ENCODE measurements around the gene UGDH. TPM values are rescaled to one million over a fixed set of nuclear protein-coding genes. Genes with fewer than 3 reads are reported as not detected.
"Not testable (repeated sequence)": the region's sequence is repeated elsewhere in the genome, so short reads cannot be mapped to it uniquely, and the experiment has no call there.

The UGDH gene
- total RNA-seq, 4 donors from 2014 or later, result 36.4 to 192 (median 48.9) TPM

DNA sequence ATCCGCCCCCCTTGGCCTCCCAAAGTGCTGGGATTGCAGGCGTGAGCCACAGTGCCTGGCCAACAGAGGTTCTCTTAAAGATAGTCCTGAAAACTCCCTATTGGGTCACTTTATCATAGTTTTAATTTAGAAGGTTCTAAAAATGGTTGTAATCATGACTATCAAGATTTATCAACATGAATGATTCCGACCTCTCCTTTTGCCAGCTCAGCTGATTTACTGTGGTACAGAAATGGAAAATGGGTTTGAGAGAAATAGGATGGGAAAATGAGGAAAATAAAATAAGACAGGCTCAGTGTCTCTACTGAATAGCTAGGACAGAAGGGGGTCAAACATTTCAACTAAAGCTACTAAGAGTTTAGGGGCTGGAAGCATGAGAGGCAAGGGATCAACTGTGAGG is 28.2 kb upstream of the UGDH start:
- Histone ChIP-seq H3K36me3 (no peaks in the 10 kb centered on the region), H3K27me3 (no peaks in the 10 kb centered on the region), H3K9me3 (no peaks in the 10 kb centered on the region), H3K4me3 (no peak overlapping the region), H3K27ac (no peak overlapping the region), H3K4me1 (no peaks in the 10 kb centered on the region)
- TF ChIP-seq, protein P1, sequence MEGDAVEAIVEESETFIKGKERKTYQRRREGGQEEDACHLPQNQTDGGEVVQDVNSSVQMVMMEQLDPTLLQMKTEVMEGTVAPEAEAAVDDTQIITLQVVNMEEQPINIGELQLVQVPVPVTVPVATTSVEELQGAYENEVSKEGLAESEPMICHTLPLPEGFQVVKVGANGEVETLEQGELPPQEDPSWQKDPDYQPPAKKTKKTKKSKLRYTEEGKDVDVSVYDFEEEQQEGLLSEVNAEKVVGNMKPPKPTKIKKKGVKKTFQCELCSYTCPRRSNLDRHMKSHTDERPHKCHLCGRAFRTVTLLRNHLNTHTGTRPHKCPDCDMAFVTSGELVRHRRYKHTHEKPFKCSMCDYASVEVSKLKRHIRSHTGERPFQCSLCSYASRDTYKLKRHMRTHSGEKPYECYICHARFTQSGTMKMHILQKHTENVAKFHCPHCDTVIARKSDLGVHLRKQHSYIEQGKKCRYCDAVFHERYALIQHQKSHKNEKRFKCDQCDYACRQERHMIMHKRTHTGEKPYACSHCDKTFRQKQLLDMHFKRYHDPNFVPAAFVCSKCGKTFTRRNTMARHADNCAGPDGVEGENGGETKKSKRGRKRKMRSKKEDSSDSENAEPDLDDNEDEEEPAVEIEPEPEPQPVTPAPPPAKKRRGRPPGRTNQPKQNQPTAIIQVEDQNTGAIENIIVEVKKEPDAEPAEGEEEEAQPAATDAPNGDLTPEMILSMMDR (IDR thresholded peaks at IDR 0.05), result no peak
- TF ChIP-seq POLR2A (IDR thresholded peaks at IDR 0.05), result no peak
- intact Hi-C loops (cut with DNase I; ENCODE audit: low total_unique reads), result no loop called here
- DNase-seq, result no peak

DNA sequence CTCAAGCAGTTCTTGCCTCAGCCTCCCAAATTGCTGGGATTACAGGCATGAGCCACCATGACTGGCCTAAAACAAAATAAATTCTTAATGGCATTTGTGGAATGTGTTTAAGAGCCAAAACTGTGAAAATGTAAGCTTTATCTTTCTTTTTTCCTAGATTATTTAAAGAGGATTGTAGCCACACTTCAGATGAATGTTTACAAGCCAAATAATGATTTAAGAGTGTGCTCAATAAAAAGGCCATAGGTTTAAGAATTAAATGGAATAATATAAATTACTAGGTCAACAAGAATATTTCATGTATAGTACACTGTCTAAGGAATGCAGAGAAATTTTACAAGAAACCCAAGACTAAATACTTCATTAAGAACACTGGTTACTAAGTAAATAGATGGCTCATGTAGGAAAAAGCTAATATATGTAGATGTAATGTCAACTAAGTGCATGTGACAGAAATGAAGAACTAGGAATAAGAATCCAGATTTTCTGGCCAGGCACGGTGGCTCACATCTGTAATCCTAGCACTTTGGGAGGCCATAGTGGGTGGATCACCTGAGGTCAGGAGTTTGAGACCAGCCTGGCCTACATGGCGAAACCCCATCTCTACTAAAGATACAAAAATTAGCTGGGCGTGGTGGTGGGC is 21.3 kb upstream of the UGDH start:
- intact Hi-C loops (cut with DNase I; ENCODE audit: low total_unique reads), result no loop called here
- Histone ChIP-seq H3K9me3 (no peaks in the 10 kb centered on the region), H3K4me1 (no peaks in the 10 kb centered on the region), H3K4me3 (no peak overlapping the region), H3K27ac (no peak overlapping the region), H3K27me3 (no peaks in the 10 kb centered on the region), H3K36me3 (no peaks in the 10 kb centered on the region)
- TF ChIP-seq, protein P1 (IDR thresholded peaks at IDR 0.05), result no peak
- no peak for TF ChIP-seq POLR2A (IDR thresholded peaks at IDR 0.05)
- no peak for DNase-seq

DNA sequence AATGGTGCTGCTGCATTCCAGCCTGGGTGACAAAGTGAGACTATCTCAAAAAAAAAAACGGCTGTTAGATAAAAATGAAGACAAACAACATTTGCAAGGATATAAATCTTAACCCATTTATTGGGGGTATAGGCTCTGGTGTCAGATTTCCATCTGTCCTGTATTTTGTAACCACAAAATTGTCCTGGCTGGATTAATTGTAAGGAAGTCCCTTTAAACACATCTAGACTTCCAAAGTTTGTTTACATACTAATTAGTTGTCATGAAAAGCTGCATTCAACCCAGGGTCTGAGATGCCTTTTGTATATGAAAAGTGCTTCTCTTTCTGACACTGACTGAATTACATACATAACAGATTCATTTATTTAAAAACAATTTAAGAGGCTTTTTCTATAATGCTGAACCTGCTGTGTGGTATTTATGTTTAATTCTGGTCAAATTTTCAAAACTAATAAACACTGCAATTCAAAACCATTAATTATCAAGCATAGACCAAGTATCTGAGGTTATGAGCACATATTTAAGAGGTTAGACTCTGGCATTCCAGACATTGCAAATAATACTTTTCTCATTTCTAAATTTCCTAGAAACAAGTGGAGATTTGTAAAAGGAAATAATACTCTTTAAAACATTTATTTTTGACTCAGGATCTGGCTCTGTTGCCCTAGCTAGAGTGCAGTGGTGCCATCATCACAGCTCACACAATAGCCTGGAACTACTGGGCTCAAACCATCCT is 17.5 kb upstream of the UGDH start:
- no peaks in the 10 kb centered on the region for H3K9me3 ChIP-seq
- no peak for TF ChIP-seq POLR2A (IDR thresholded peaks at IDR 0.05)
- TF ChIP-seq, protein P1 (IDR thresholded peaks at IDR 0.05), result no peak
- intact Hi-C loops (cut with DNase I; ENCODE audit: low total_unique reads), result no loop called here

DNA sequence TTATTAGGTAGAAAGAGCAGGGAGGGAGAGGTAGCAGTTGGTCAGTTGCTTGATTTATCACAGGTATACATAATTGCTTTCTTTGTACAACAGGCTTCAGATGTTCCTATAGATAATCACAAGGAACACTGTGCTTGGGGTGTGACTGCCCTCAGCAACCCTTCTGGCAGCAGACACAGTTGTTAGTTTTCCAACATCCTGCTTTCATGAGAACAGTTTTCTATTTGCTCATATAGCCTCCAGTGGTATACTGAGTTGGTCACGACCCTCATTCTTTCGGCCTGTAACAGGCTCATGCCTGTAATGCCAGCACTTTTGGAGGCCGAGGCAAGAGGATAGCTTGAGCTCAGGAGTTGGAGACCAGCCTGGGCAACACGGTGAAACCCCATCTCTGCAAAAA is 16.8 kb upstream of the UGDH start:
- H3K4me1 ChIP-seq; H3K4me3 ChIP-seq; H3K27ac ChIP-seq; H3K9me3 ChIP-seq; H3K27me3 ChIP-seq; DNase-seq; intact Hi-C loops (cut with DNase I; ENCODE audit: low total_unique reads); H3K36me3 ChIP-seq: not testable (repeated sequence)

More for the DNA sequence above, 17.5 kb upstream of the UGDH start:
- DNase-seq, result no peak
- Histone ChIP-seq H3K27me3 (no peaks in the 10 kb centered on the region), H3K4me1 (no peaks in the 10 kb centered on the region), H3K27ac (no peak overlapping the region), H3K4me3 (no peak overlapping the region), H3K36me3 (no peaks in the 10 kb centered on the region)

DNA sequence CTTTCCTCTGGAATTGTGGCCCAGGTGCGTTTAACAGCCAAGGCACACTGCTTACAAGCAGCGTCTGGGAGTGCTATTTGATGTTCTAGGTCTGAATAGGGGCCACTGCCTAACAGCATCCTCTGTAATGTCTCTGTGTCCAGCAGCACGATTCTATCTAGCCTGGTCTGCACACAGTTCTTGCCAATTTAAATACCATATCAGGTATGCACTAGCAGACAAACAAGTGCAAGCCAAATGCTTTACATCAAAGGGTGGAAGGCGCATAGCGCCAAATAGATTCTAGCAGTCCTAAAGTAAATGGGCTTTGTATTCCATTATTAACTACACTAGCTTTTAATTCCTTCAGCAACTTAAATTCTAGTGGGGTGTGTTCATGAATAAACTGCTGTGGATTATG is 15.8 kb upstream of the UGDH start:
- Histone ChIP-seq H3K4me3 (no peak overlapping the region), H3K27ac (no peak overlapping the region), H3K9me3 (no peaks in the 10 kb centered on the region), H3K27me3 (no peaks in the 10 kb centered on the region), H3K4me1 (no peaks in the 10 kb centered on the region), H3K36me3 (no peaks in the 10 kb centered on the region)
- no peak for TF ChIP-seq POLR2A (IDR thresholded peaks at IDR 0.05)
- TF ChIP-seq, protein P1 (IDR thresholded peaks at IDR 0.05), result no peak
- intact Hi-C loops (cut with DNase I; ENCODE audit: low total_unique reads), result no loop called here
- no peak for DNase-seq
